Calu3 (cell line): ENCODE data around the gene ELP2. TPM values are rescaled to one million over a fixed set of nuclear protein-coding genes. Genes with fewer than 3 reads are reported as not detected.
"Not testable (repeated sequence)": the region's sequence is repeated elsewhere in the genome, so short reads cannot be mapped to it uniquely, and the experiment has no call there.

ENCODE experiments used
- BruUV-seq: library from RNA; stranded (reverse); fragments of 400-500 nt; replicated peaks from 2 replicates; lab custom pipeline; 2021; lab: Mats Ljungman, UMichigan
- CTCF ChIA-PET: fragments of 300-600 bp; sonication (Branson Sonifier 250); formaldehyde crosslinking; loops from one replicate; lab custom pipeline; 2022; ENCODE audit warnings: antibody characterized with exemption; lab: Charles Lee
- DNase-seq: peaks from one replicate; pipeline ENCODE4 v3.0.0; 2022
- H3K27ac Mint-ChIP-seq: one replicate; pipeline ENCODE4 v1.8.0; 2022; ENCODE audit warnings: mixed read lengths; ENCODE audit not compliant: unreplicated experiment
- H3K27me3 Mint-ChIP-seq: one replicate; pipeline ENCODE4 v1.8.0; 2022; ENCODE audit warnings: mixed read lengths; ENCODE audit not compliant: unreplicated experiment
- H3K36me3 Mint-ChIP-seq: one replicate; pipeline ENCODE4 v1.8.0; 2022; ENCODE audit warnings: mild to moderate bottlenecking, moderate library complexity, mixed read lengths; ENCODE audit not compliant: insufficient read depth, unreplicated experiment
- H3K4me1 Mint-ChIP-seq: one replicate; pipeline ENCODE4 v1.8.0; 2022; ENCODE audit warnings: mild to moderate bottlenecking, low read depth, mixed read lengths; ENCODE audit not compliant: unreplicated experiment
- H3K4me3 Mint-ChIP-seq: one replicate; pipeline ENCODE4 v1.8.0; 2022; ENCODE audit warnings: mild to moderate bottlenecking, low read depth, moderate library complexity, mixed read lengths; ENCODE audit not compliant: unreplicated experiment
- H3K9me3 Mint-ChIP-seq: one replicate; pipeline ENCODE4 v1.8.0; 2022; ENCODE audit warnings: low read depth, mixed read lengths; ENCODE audit not compliant: unreplicated experiment
- CTCF ChIP-seq: fragments of 200-600 bp; IDR thresholded peaks from one replicate; pipeline ENCODE4 v1.8.0; 2022; ENCODE audit warnings: antibody characterized with exemption; ENCODE audit not compliant: unreplicated experiment
- intact Hi-C: fragments of 100-400 bp; cut with micrococcal nuclease; formaldehyde crosslinking; loops from one replicate; pipeline ENCODE4 v1.10.0; 2022; ENCODE audit not compliant: unreplicated experiment
- total RNA-seq: library from RNA; stranded (reverse); gene quantifications from 2 replicates; pipeline ENCODE4 v1.2.3, GENCODE V29; 2022

The ELP2 gene
- total RNA-seq, 1 experiment from 2014 or later, result 82.2 TPM

- intact Hi-C loops, result no loop called here
- CTCF ChIA-PET, result no interaction called here
- DNase-seq, result no peak
- Mint-ChIP-seq H3K4me3 (no peak overlapping the region), H3K27ac (no peak overlapping the region), H3K9me3 (no peaks in the 10 kb centered on the region), H3K27me3 (no peaks in the 10 kb centered on the region), H3K36me3 (peaks cover 35% of the 10 kb centered on the region), H3K4me1 (no peaks in the 10 kb centered on the region)
- no peak for TF ChIP-seq CTCF
- BruUV-seq, result no TSS peak
Observed at GRCh38 chr18:36167692-36168218, 38.1 kb downstream of the ELP2 start.

GRCh38 chr18:36168296-36168695 is 38.6 kb downstream of the ELP2 start:
- BruUV-seq, result not testable (repeated sequence)

GRCh38 chr18:36169938-36170337 is 40.2 kb downstream of the ELP2 start:
- no peaks in the 10 kb centered on the region for H3K27me3 Mint-ChIP-seq
- no peaks in the 10 kb centered on the region for H3K4me1 Mint-ChIP-seq
- BruUV-seq, result no TSS peak
- no peak for TF ChIP-seq CTCF
- CTCF ChIA-PET, result interaction anchor here (0.8 kb wide), 1 partner anchor 47 kb away, joined by 4 read pairs; no protein-coding TSS in a partner anchor
- H3K4me3 Mint-ChIP-seq, result no peak overlapping the region
- H3K36me3 Mint-ChIP-seq, result peaks cover 35% of the 10 kb centered on the region
- H3K27ac Mint-ChIP-seq, result no peak overlapping the region
- no peaks in the 10 kb centered on the region for H3K9me3 Mint-ChIP-seq
- DNase-seq, result no peak
- intact Hi-C loops, result no loop called here

More at GRCh38 chr18:36168296-36168695, 38.6 kb downstream of the ELP2 start:
- intact Hi-C loops, DNase-seq, H3K4me3 Mint-ChIP-seq, H3K9me3 Mint-ChIP-seq, H3K4me1 Mint-ChIP-seq, CTCF ChIA-PET, H3K27me3 Mint-ChIP-seq, H3K27ac Mint-ChIP-seq: not testable (repeated sequence)
- peaks cover 30% of the 10 kb centered on the region for H3K36me3 Mint-ChIP-seq

- BruUV-seq, result no TSS peak
- no peak for TF ChIP-seq CTCF
- H3K36me3 Mint-ChIP-seq, result peaks cover 29% of the 10 kb centered on the region
- no peaks in the 10 kb centered on the region for H3K27me3 Mint-ChIP-seq
- no peak for DNase-seq
- no peaks in the 10 kb centered on the region for H3K4me1 Mint-ChIP-seq
- CTCF ChIA-PET, result no interaction called here
- no peak overlapping the region for H3K4me3 Mint-ChIP-seq
- H3K9me3 Mint-ChIP-seq, result no peaks in the 10 kb centered on the region
- intact Hi-C loops, result no loop called here
- peak overlapping the region; percentile 9 for H3K27ac Mint-ChIP-seq
Observed at GRCh38 chr18:36175481-36175880, 45.8 kb downstream of the ELP2 start.

- intact Hi-C loops, result no loop called here
- DNase-seq, result no peak
- no peak for TF ChIP-seq CTCF
- H3K36me3 Mint-ChIP-seq, result peaks cover 23% of the 10 kb centered on the region
- BruUV-seq, result no TSS peak
- H3K27ac Mint-ChIP-seq, result no peak overlapping the region
- CTCF ChIA-PET, result no interaction called here
- H3K4me1 Mint-ChIP-seq, result no peaks in the 10 kb centered on the region
- no peak overlapping the region for H3K4me3 Mint-ChIP-seq
- H3K9me3 Mint-ChIP-seq, result no peaks in the 10 kb centered on the region
- no peaks in the 10 kb centered on the region for H3K27me3 Mint-ChIP-seq
Observed at GRCh38 chr18:36176177-36176584, 46.5 kb downstream of the ELP2 start.
